RWPE2 (cell line): ENCODE data around the gene SHH.

Source experiments
- ATAC-seq: fragments of 200-7000 bp; cut with Tn5 transposase; 3 replicates; pipeline ENCODE4 v1.9.1; 2021; ENCODE audit warnings: low read depth
- DNase-seq: peaks from one replicate; pipeline ENCODE4 v3.0.0-alpha.2; 2020; ENCODE audit warnings: low spot score
- H3K27ac ChIP-seq: fragments of 450-650 bp; 2 replicates; pipeline ENCODE4 v1.5.1; 2017; ENCODE audit warnings: mild to moderate bottlenecking; ENCODE audit not compliant: poor library complexity, severe bottlenecking
- H3K27me3 ChIP-seq: fragments of 250-450 bp; sonication (Bioruptor Pico); 2 replicates; pipeline ENCODE4 v1.5.1; 2021; ENCODE audit warnings: mild to moderate bottlenecking, moderate library complexity; ENCODE audit not compliant: insufficient read depth, poor library complexity, severe bottlenecking
- H3K36me3 ChIP-seq: fragments of 250-450 bp; sonication (Bioruptor Pico); 2 replicates; pipeline ENCODE4 v1.5.1; 2020; ENCODE audit warnings: low read depth, mild to moderate bottlenecking, moderate library complexity
- H3K4me1 ChIP-seq: fragments of 250-450 bp; sonication (Bioruptor Pico); 2 replicates; pipeline ENCODE4 v1.5.1; 2021; ENCODE audit warnings: mild to moderate bottlenecking, moderate library complexity; ENCODE audit not compliant: insufficient read depth, poor library complexity, severe bottlenecking
- H3K4me3 ChIP-seq: fragments of 250-450 bp; sonication (Bioruptor Pico); 2 replicates; pipeline ENCODE4 v1.5.1; 2021; ENCODE audit warnings: mild to moderate bottlenecking, moderate library complexity; ENCODE audit not compliant: severe bottlenecking
- H3K9me3 ChIP-seq: fragments of 250-450 bp; sonication (Bioruptor Pico); 2 replicates; pipeline ENCODE4 v1.5.1; 2021; ENCODE audit warnings: mild to moderate bottlenecking, moderate library complexity; ENCODE audit not compliant: severe bottlenecking
- CTCF ChIP-seq: fragments of 450-650 bp; IDR thresholded peaks from one replicate; pipeline ENCODE4 v1.5.1; 2017; ENCODE audit warnings: mild to moderate bottlenecking, moderate library complexity; ENCODE audit not compliant: poor library complexity, severe bottlenecking

Gene SHH

GRCh38 chr7:155780884-155781283 lies 31.4 kb downstream of the SHH start:
- ATAC-seq (no peak), DNase-seq (no peak)
- no peak for TF ChIP-seq CTCF
- peaks cover 20% of the 10 kb centered on the region for H3K36me3 ChIP-seq
- no peak overlapping the region for H3K4me3 ChIP-seq
- H3K4me1 ChIP-seq = no peaks in the 10 kb centered on the region
- H3K27ac ChIP-seq = no peak overlapping the region
- H3K9me3 ChIP-seq = no peaks in the 10 kb centered on the region
- no peaks in the 10 kb centered on the region for H3K27me3 ChIP-seq

GRCh38 chr7:155778349-155778748 lies 33.9 kb downstream of the SHH start:
- no peak for TF ChIP-seq CTCF
- no peak overlapping the region for H3K27ac ChIP-seq
- no peaks in the 10 kb centered on the region for H3K4me1 ChIP-seq
- no peak for ATAC-seq
- H3K27me3 ChIP-seq = no peaks in the 10 kb centered on the region
- H3K4me3 ChIP-seq = no peak overlapping the region
- peaks cover 42% of the 10 kb centered on the region for H3K36me3 ChIP-seq
- H3K9me3 ChIP-seq = no peaks in the 10 kb centered on the region
- DNase-seq = no peak

- no peak for TF ChIP-seq CTCF
- no peak for ATAC-seq
- H3K27ac ChIP-seq = no peak overlapping the region
- DNase-seq = no peak
- no peak overlapping the region for H3K4me3 ChIP-seq
- no peaks in the 10 kb centered on the region for H3K4me1 ChIP-seq
- H3K27me3 ChIP-seq = no peaks in the 10 kb centered on the region
- no peaks in the 10 kb centered on the region for H3K9me3 ChIP-seq
- peaks cover 57% of the 10 kb centered on the region for H3K36me3 ChIP-seq
Measured at GRCh38 chr7:155776606-155777005, 35.7 kb downstream of the SHH start.

DNA sequence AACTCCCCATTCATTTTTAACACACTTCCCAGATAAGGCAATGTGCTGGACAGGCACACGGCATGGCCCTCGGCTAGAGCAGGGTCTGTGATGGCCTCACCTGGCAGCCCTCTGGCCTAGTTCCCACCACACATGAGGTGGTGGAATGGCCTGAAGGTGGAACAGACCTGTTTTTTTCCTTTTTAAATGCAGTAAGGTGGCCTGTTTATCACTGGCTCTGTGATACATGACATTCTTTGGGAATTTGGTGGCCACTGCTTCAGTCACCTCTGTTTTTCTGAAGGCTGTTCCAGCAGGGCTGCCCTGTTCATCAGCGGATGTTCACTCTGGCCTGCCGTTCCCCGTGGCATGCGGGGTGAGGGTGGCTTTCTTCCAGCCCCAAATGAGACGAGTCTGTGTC lies 36.6 kb downstream of the SHH start:
- DNase-seq (no peak), ATAC-seq (no peak)
- Histone ChIP-seq H3K9me3 (no peaks in the 10 kb centered on the region), H3K4me1 (no peaks in the 10 kb centered on the region), H3K4me3 (no peak overlapping the region), H3K27ac (no peak overlapping the region), H3K36me3 (peaks cover 66% of the 10 kb centered on the region), H3K27me3 (no peaks in the 10 kb centered on the region)
- TF ChIP-seq CTCF = no peak

GRCh38 chr7:155774947-155775346 lies 37.3 kb downstream of the SHH start:
- H3K27me3 ChIP-seq = no peaks in the 10 kb centered on the region
- H3K4me3 ChIP-seq = no peak overlapping the region
- no peaks in the 10 kb centered on the region for H3K4me1 ChIP-seq
- H3K27ac ChIP-seq = no peak overlapping the region
- ATAC-seq (no peak), DNase-seq (no peak)
- TF ChIP-seq CTCF = no peak
- H3K9me3 ChIP-seq = no peaks in the 10 kb centered on the region
- H3K36me3 ChIP-seq = peaks cover 72% of the 10 kb centered on the region
